Measurements from ENCODE around the gene IQCH. TPM values are rescaled to one million over a fixed set of nuclear protein-coding genes. Genes with fewer than 3 reads are reported as not detected.

The IQCH gene
- total and polyA plus RNA-seq, 7 donors = 0.36 to 3.8 (median 1.4) TPM

DNA sequence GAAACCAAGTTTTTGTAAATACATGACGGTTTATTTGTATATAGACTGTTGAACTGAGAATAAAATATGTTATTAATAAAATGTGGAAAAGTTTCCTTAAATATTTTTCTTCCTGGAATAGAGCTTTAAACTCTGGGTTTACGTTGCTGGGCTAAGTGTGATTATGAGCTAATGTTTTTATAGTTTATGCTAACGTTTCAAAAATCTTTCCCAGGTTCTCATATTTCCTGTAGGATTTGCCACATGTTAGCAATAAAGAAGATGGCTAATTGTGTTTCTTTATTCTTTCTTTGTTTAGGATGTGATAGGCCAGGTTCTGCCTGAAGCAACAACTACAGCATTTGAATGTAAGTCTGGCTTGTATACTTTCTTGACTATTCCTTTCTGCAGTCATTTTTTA lies 295.1 kb downstream of the IQCH start:
- no peak for DNase-seq
- Histone ChIP-seq H3K4me1 (peaks cover 0 to 35% (median 19%) of the 10 kb centered on the region in 4 donors), H3K36me3 (peaks cover 0 to 49% (median 6%) of the 10 kb centered on the region in 4 donors), H3K4me3 (peak overlapping the region in 1 of 4 donors; percentile 23), H3K27ac (peak overlapping the region in 3 of 4 donors; percentile 41 to 73 (median 67)), H3K9me3 (no peaks in the 10 kb centered on the region), H3K27me3 (no peaks in the 10 kb centered on the region)
- intact Hi-C loops (cut with DNase I) = loop anchor here (10.0 kb wide), 1 partner anchor 655 kb away; the partner anchor contains the start of gene CALML4
- WGBS, 2 donors = 23 to 55% methylated on average over 3 of the region's 3 CpGs
- TF ChIP-seq POLR2AphosphoS5 (IDR thresholded peaks at IDR 0.05) (no peak), POLR2A (IDR thresholded peaks at IDR 0.05) (no peak), EP300 (IDR thresholded peaks at IDR 0.05) (no peak)
- TF ChIP-seq, protein P1, sequence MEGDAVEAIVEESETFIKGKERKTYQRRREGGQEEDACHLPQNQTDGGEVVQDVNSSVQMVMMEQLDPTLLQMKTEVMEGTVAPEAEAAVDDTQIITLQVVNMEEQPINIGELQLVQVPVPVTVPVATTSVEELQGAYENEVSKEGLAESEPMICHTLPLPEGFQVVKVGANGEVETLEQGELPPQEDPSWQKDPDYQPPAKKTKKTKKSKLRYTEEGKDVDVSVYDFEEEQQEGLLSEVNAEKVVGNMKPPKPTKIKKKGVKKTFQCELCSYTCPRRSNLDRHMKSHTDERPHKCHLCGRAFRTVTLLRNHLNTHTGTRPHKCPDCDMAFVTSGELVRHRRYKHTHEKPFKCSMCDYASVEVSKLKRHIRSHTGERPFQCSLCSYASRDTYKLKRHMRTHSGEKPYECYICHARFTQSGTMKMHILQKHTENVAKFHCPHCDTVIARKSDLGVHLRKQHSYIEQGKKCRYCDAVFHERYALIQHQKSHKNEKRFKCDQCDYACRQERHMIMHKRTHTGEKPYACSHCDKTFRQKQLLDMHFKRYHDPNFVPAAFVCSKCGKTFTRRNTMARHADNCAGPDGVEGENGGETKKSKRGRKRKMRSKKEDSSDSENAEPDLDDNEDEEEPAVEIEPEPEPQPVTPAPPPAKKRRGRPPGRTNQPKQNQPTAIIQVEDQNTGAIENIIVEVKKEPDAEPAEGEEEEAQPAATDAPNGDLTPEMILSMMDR (IDR thresholded peaks at IDR 0.05) = no peak

DNA sequence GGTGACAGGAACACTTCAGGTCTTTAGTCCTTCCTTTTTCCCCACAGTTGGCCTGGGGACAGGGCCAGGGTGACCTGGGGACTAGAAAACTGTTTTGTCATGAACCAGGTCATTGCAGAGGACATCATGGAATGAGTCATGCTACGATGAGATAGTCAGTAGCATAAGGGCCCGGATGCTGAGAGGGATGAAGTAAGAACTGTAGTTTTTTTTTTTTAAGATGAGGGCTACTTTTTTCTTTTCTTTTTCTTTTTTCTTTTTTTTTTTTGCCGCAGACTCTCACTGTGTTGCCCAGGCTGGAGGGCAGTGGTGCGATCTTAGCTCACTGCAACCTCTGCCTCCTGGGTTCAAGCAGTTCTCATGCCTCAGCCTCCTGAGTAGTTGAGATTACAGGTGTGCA lies 295.9 kb downstream of the IQCH start:
- Histone ChIP-seq H3K4me1 (peaks cover 0 to 31% (median 18%) of the 10 kb centered on the region in 4 donors), H3K27ac (peak overlapping the region in 1 of 4 donors; percentile 73), H3K27me3 (no peaks in the 10 kb centered on the region), H3K36me3 (peaks cover 0 to 43% (median 6%) of the 10 kb centered on the region in 4 donors), H3K9me3 (no peaks in the 10 kb centered on the region), H3K4me3 (no peak overlapping the region)
- intact Hi-C loops (cut with DNase I) = no loop called here
- 78 to 92% methylated on average over 4 of the region's 4 CpGs for WGBS, 2 donors
- TF ChIP-seq POLR2A (IDR thresholded peaks at IDR 0.05) (no peak), EP300 (IDR thresholded peaks at IDR 0.05) (no peak), POLR2AphosphoS5 (IDR thresholded peaks at IDR 0.05) (no peak)
- TF ChIP-seq, protein P1 (IDR thresholded peaks at IDR 0.05) = no peak
- DNase-seq = no peak

DNA sequence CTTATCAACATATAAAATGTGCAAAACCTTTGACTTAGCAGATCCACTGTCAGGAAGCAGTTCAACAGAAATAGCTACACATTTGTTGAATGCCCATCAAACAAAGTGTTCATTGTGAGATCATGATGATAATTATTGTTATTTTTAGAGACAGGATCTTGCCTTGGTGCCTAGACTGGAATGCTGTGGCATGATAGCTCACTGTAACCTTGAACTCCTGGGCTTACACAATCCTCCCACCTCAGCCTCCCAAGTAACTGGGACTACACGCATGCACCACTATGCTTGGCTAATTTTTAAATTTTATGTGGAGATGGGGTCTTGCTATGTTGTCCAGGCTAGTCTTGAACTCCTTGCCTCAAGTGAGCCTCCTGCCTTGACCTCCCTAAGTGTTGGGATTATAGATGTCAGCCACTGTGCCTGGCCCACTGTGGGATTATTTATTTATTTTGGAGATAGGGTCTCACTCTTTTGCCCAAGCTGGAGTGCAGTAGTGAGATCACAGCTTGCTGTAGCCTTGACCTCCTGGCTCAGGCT lies 296.7 kb downstream of the IQCH start:
- whole genome bisulfite sequencing, 2 donors = 97 to 98% methylated on average over 1 of the region's 1 CpG

More for the DNA sequence above, 296.7 kb downstream of the IQCH start:
- TF ChIP-seq, protein P1 (IDR thresholded peaks at IDR 0.05) = no peak
- TF ChIP-seq POLR2A (IDR thresholded peaks at IDR 0.05) (no peak), POLR2AphosphoS5 (IDR thresholded peaks at IDR 0.05) (no peak), EP300 (IDR thresholded peaks at IDR 0.05) (no peak)
- no peak overlapping the region for H3K4me3 ChIP-seq
- H3K9me3 ChIP-seq = no peaks in the 10 kb centered on the region
- H3K36me3 ChIP-seq = peaks cover 0 to 36% (median 6%) of the 10 kb centered on the region in 4 donors
- no peaks in the 10 kb centered on the region for H3K27me3 ChIP-seq
- no peak for DNase-seq
- H3K4me1 ChIP-seq = peaks cover 0 to 31% (median 18%) of the 10 kb centered on the region in 4 donors
- H3K27ac ChIP-seq = no peak overlapping the region
- intact Hi-C loops (cut with DNase I) = no loop called here

Other genes starting within 250 kb of the IQCH start
- 10 to 100 TPM; 17.8 to 28.2 (median 18.4) TPM for gene SMAD3, start 189.2 kb upstream of the IQCH start, total RNA-seq
- gene SMAD3, start 189.2 kb upstream of the IQCH start, polyA plus RNA-seq = 10 to 100 TPM; 12.5 to 23.2 (median 13.8) TPM
- gene AAGAB, start 125 bp upstream of the IQCH start, total RNA-seq = 10 to 100 TPM; 22.4 to 35.9 (median 29.3) TPM
- gene AAGAB, start 125 bp upstream of the IQCH start, polyA plus RNA-seq = 10 to 100 TPM; 34.5 to 48.1 (median 36.0) TPM

Data from sigmoid colon (tissue), 7 donors.